Suprapubic skin (tissue), 4 donors: ENCODE results near the gene ACBD6. TPM values are rescaled to one million over a fixed set of nuclear protein-coding genes. Genes with fewer than 3 reads are reported as not detected.

Experiments
- DNase-seq, 2 donors: peaks; one replicate each; pipeline ENCODE4 v3.0.0-alpha.2; 2019; ENCODE audit warnings: low spot score in 2 of 2
- H3K27ac ChIP-seq: fragments of 200-600 bp; sonication (generic); one replicate; pipeline ENCODE4 v1.5.1; 2019
- H3K27me3 ChIP-seq: fragments of 200-600 bp; sonication (generic); one replicate; pipeline ENCODE4 v1.5.1; 2019
- H3K36me3 ChIP-seq: fragments of 200-600 bp; sonication (generic); one replicate; pipeline ENCODE4 v1.5.1; 2019
- H3K4me1 ChIP-seq: fragments of 200-600 bp; sonication (generic); one replicate; pipeline ENCODE4 v1.5.1; 2019
- H3K4me3 ChIP-seq: fragments of 200-600 bp; sonication (generic); one replicate; pipeline ENCODE4 v1.5.1; 2019; ENCODE audit warnings: mild to moderate bottlenecking
- H3K9me3 ChIP-seq: fragments of 200-600 bp; sonication (generic); one replicate; pipeline ENCODE4 v1.5.1; 2019
- CTCF ChIP-seq, 2 donors: fragments of 200-600 bp in 1 of 2; fragments of 450-650 bp in 1 of 2; sonication (generic) in 1 of 2; IDR thresholded peaks; one replicate each; pipeline ENCODE4 v1.5.1; 2016 to 2019; ENCODE audit warnings: antibody characterized with exemption in 2 of 2, mild to moderate bottlenecking in 1 of 2, moderate library complexity in 1 of 2
- EP300 ChIP-seq: sonication (generic); formaldehyde crosslinking; IDR thresholded peaks from one replicate; pipeline ENCODE4 v1.6.1; 2017; ENCODE audit warnings: antibody characterized with exemption
- POLR2A ChIP-seq, 2 donors: fragments of 450-650 bp; IDR thresholded peaks; one replicate each; pipeline ENCODE4 v1.6.1; 2017; ENCODE audit warnings: antibody characterized with exemption in 2 of 2, mild to moderate bottlenecking in 2 of 2, moderate library complexity in 2 of 2
- POLR2AphosphoS5 ChIP-seq, 3 donors: sonication (generic); formaldehyde crosslinking; IDR thresholded peaks; one replicate each; pipeline ENCODE4 v1.6.1; 2017; ENCODE audit warnings: antibody characterized with exemption in 3 of 3
- WGBS: methylation state at CpG from one replicate; pipeline ENCODE4 v1.1.5; 2018; 5-methylcytosine and 5-hydroxymethylcytosine counted together
- total RNA-seq, 4 donors: library from RNA; depleted of rRNA; stranded (reverse); fragments of >200 nt; gene quantifications; one replicate each; pipeline ENCODE4 v1.1.0, GENCODE V29; 2016

ACBD6 gene
- total RNA-seq, 4 donors from 2014 or later, result 26.5 to 38.5 (median 33.3) TPM

GRCh38 chr1:180524915-180525714, 22.7 kb upstream of the ACBD6 start:
- Histone ChIP-seq H3K9me3 (no peaks in the 10 kb centered on the region), H3K4me3 (no peak overlapping the region), H3K27me3 (no peaks in the 10 kb centered on the region), H3K36me3 (no peaks in the 10 kb centered on the region), H3K27ac (no peak overlapping the region), H3K4me1 (peaks cover 9% of the 10 kb centered on the region)
- TF ChIP-seq CTCF (IDR thresholded peaks at IDR 0.05), result no peak
- TF ChIP-seq POLR2AphosphoS5 (IDR thresholded peaks at IDR 0.05), result no peak
- no peak for TF ChIP-seq EP300
- TF ChIP-seq POLR2A (IDR thresholded peaks at IDR 0.05), result no peak
- DNase-seq, result no peak
- WGBS, result 75% methylated on average over 6 of the region's 7 CpGs

GRCh38 chr1:180524160-180524914, 22.0 kb upstream of the ACBD6 start:
- no peak overlapping the region for H3K27ac ChIP-seq
- DNase-seq, result no peak
- 84% methylated on average over 7 of the region's 7 CpGs for WGBS
- no peaks in the 10 kb centered on the region for H3K36me3 ChIP-seq
- TF ChIP-seq POLR2AphosphoS5 (IDR thresholded peaks at IDR 0.05), result no peak
- no peak for TF ChIP-seq POLR2A (IDR thresholded peaks at IDR 0.05)
- TF ChIP-seq CTCF (IDR thresholded peaks at IDR 0.05), result no peak
- no peak for TF ChIP-seq EP300
- H3K9me3 ChIP-seq, result no peaks in the 10 kb centered on the region
- H3K4me1 ChIP-seq, result peaks cover 9% of the 10 kb centered on the region
- H3K4me3 ChIP-seq, result no peak overlapping the region
- no peaks in the 10 kb centered on the region for H3K27me3 ChIP-seq

- Histone ChIP-seq H3K27me3 (no peaks in the 10 kb centered on the region), H3K4me3 (no peak overlapping the region), H3K27ac (no peak overlapping the region), H3K9me3 (no peaks in the 10 kb centered on the region), H3K36me3 (no peaks in the 10 kb centered on the region), H3K4me1 (peaks cover 9% of the 10 kb centered on the region)
- WGBS, result 62% methylated on average over 7 of the region's 7 CpGs
- TF ChIP-seq POLR2A (IDR thresholded peaks at IDR 0.05), result no peak
- no peak for TF ChIP-seq EP300
- TF ChIP-seq CTCF (IDR thresholded peaks at IDR 0.05), result no peak
- TF ChIP-seq POLR2AphosphoS5 (IDR thresholded peaks at IDR 0.05), result no peak
- DNase-seq, result no peak
These were observed 19.8 kb upstream of the ACBD6 start for GRCh38 chr1:180522213-180522515.

- no peak overlapping the region for H3K27ac ChIP-seq
- no peaks in the 10 kb centered on the region for H3K36me3 ChIP-seq
- 50% methylated on average over 9 of the region's 9 CpGs for WGBS
- no peaks in the 10 kb centered on the region for H3K9me3 ChIP-seq
- no peak for TF ChIP-seq CTCF (IDR thresholded peaks at IDR 0.05)
- no peaks in the 10 kb centered on the region for H3K27me3 ChIP-seq
- H3K4me3 ChIP-seq, result no peak overlapping the region
- peaks cover 9% of the 10 kb centered on the region for H3K4me1 ChIP-seq
- no peak for DNase-seq
These were observed 19.3 kb upstream of the ACBD6 start for GRCh38 chr1:180521474-180522212.

GRCh38 chr1:180519846-180520245, 17.5 kb upstream of the ACBD6 start:
- no peaks in the 10 kb centered on the region for H3K36me3 ChIP-seq
- DNase-seq, result no peak
- 56% methylated on average over 4 of the region's 4 CpGs for WGBS
- H3K4me1 ChIP-seq, result peaks cover 15% of the 10 kb centered on the region
- TF ChIP-seq POLR2A (IDR thresholded peaks at IDR 0.05) (no peak), CTCF (IDR thresholded peaks at IDR 0.05) (no peak), EP300 (no peak), POLR2AphosphoS5 (IDR thresholded peaks at IDR 0.05) (no peak)
- no peaks in the 10 kb centered on the region for H3K9me3 ChIP-seq
- H3K4me3 ChIP-seq, result no peak overlapping the region
- H3K27me3 ChIP-seq, result no peaks in the 10 kb centered on the region
- no peak overlapping the region for H3K27ac ChIP-seq
